Spleen (tissue), 11 donors: ENCODE measurements around the gene LBR. TPM values are rescaled to one million over a fixed set of nuclear protein-coding genes. Genes with fewer than 3 reads are reported as not detected.

Source experiments
- DNase-seq: peaks from one replicate; pipeline ENCODE4 v3.0.0-alpha.2; 2020
- H3K27ac ChIP-seq, 8 donors: fragments of 200-600 bp; sonication (generic) in 7 of 8; 1 replicate in 4 of 8; 2 replicates in 4 of 8; pipeline versions ENCODE4 v1.5.0 to v1.8.0; 2016 to 2021; ENCODE audit warnings: inconsistent platforms in 4 of 8, mild to moderate bottlenecking in 4 of 8, moderate library complexity in 1 of 8
- H3K27me3 ChIP-seq, 7 donors: fragments of 200-600 bp; sonication (generic) in 6 of 7; replicated peaks in 1 of 7; 1 replicate in 4 of 7; 2 replicates in 3 of 7; pipeline versions ENCODE4 v1.5.0 to v1.8.0; 2016 to 2021; ENCODE audit warnings: inconsistent platforms in 3 of 7, mild to moderate bottlenecking in 1 of 7
- H3K36me3 ChIP-seq, 6 donors: fragments of 200-600 bp; sonication (generic) in 5 of 6; 1 replicate in 4 of 6; 2 replicates in 2 of 6; pipeline versions ENCODE4 v1.5.0 to v1.8.0; 2016 to 2021; ENCODE audit warnings: inconsistent platforms in 2 of 6
- H3K4me1 ChIP-seq, 6 donors: fragments of 200-600 bp; sonication (generic) in 5 of 6; 1 replicate in 3 of 6; 2 replicates in 3 of 6; pipeline versions ENCODE4 v1.5.0 to v1.8.0; 2016 to 2021; ENCODE audit warnings: inconsistent platforms in 3 of 6
- H3K4me3 ChIP-seq, 8 donors: fragments of 200-600 bp; sonication (generic) in 7 of 8; 1 replicate in 4 of 8; 2 replicates in 4 of 8; pipeline versions ENCODE4 v1.5.0 to v1.8.0; 2016 to 2021; ENCODE audit warnings: inconsistent platforms in 4 of 8, mild to moderate bottlenecking in 4 of 8, moderate library complexity in 2 of 8
- H3K9me3 ChIP-seq, 8 donors: fragments of 200-600 bp; sonication (generic) in 7 of 8; 1 replicate in 4 of 8; 2 replicates in 4 of 8; pipeline versions ENCODE4 v1.5.0 to v1.8.0; 2016 to 2021; ENCODE audit warnings: inconsistent platforms in 4 of 8
- CTCF ChIP-seq, 11 experiments: fragments of 200-600 bp in 7 of 11; fragments of 450-650 bp in 4 of 11; sonication (generic) in 4 of 11; IDR thresholded peaks in 8 of 11; conservative IDR thresholded peaks in 3 of 11; 1 replicate in 7 of 11; 2 replicates in 4 of 11; pipeline versions ENCODE4 v1.4.0 to v1.8.0; 2016 to 2021; ENCODE audit warnings: antibody characterized with exemption in 11 of 11, inconsistent platforms in 4 of 11, mild to moderate bottlenecking in 1 of 11
- POLR2A ChIP-seq, 3 donors: fragments of 450-650 bp; IDR thresholded peaks; one replicate each; pipeline ENCODE4 v1.5.1; 2017; ENCODE audit warnings: antibody characterized with exemption in 3 of 3, mild to moderate bottlenecking in 1 of 3
- POLR2AphosphoS5 ChIP-seq, 3 donors: sonication (generic); formaldehyde crosslinking; IDR thresholded peaks; one replicate each; pipeline ENCODE4 v1.5.1; 2017; ENCODE audit warnings: antibody characterized with exemption in 3 of 3
- WGBS, 5 donors: extraction: QIAGEN DNeasy Blood & Tissue Kit in 3 of 5; methylation state at CpG; one replicate each; pipeline versions ENCODE4 v1.1.5 to v1.1.7; 2013 to 2018; 5-methylcytosine and 5-hydroxymethylcytosine counted together
- intact Hi-C: fragments of 100-400 bp; cut with DNase I; formaldehyde crosslinking; loops from one replicate; pipeline ENCODE4 v1.15.0; 2023; ENCODE audit warnings: low total_unique reads
- polyA plus RNA-seq, 3 donors: library from polyadenylated mRNA; stranded (reverse); fragments of 200-250 nt; gene quantifications; one replicate each; pipeline ENCODE4 v1.2.1, GENCODE V29; 2013
- total RNA-seq, 7 donors: library from RNA; depleted of rRNA in 3 of 7; stranded (reverse); fragments of >200 nt in 3 of 7; fragmentation: NEBNext Ultra II Directional in 4 of 7; extraction: Animal tissue kit (Norgen Biotek cat#: 25700) in 4 of 7; gene quantifications; one replicate each; pipeline versions ENCODE4 v1.1.0 to v1.2.1, GENCODE V29; 2016 to 2021
- donor health status: healthy with polysubstance abuse.
- donor health status: DM: no; HTN: no; CAD: no; lungs with moderate emphysema.
- donor health status: DM: no; HTN: no; CAD: no.
- donor health status: Bipolar disorder and iron deficiency.
- donor health status: healthy.
- donor health status: DM: no; HTN: no; CAD: no.
- donor health status: DM: yes; HTN: yes; CAD: no.

Gene LBR
- total and polyA plus RNA-seq, 10 donors: 20.8 to 157 (median 87.9) TPM

GRCh38 chr1:225366018-225366417 is 61.8 kb downstream of the LBR start:
- no peak for DNase-seq
- intact Hi-C loops: no loop called here
- no peak overlapping the region for H3K4me3 ChIP-seq
- H3K4me1 ChIP-seq: no peaks in the 10 kb centered on the region
- TF ChIP-seq CTCF (IDR thresholded peaks at IDR 0.05 in 8 of 11, conservative IDR thresholded peaks at IDR 0.05 in 3 of 11) (no peak), POLR2A (IDR thresholded peaks at IDR 0.05) (no peak), POLR2AphosphoS5 (IDR thresholded peaks at IDR 0.05) (no peak)
- H3K9me3 ChIP-seq: no peaks in the 10 kb centered on the region
- no peaks in the 10 kb centered on the region for H3K36me3 ChIP-seq
- no peak overlapping the region for H3K27ac ChIP-seq
- H3K27me3 ChIP-seq: no peaks in the 10 kb centered on the region

- H3K4me1 ChIP-seq: no peaks in the 10 kb centered on the region
- 87 to 97% (median 91%) methylated on average over 6 of the region's 6 CpGs for WGBS, 5 donors
- TF ChIP-seq CTCF (IDR thresholded peaks at IDR 0.05 in 8 of 11, conservative IDR thresholded peaks at IDR 0.05 in 3 of 11) (no peak), POLR2A (IDR thresholded peaks at IDR 0.05) (no peak), POLR2AphosphoS5 (IDR thresholded peaks at IDR 0.05) (no peak)
- H3K36me3 ChIP-seq: no peaks in the 10 kb centered on the region
- H3K9me3 ChIP-seq: no peaks in the 10 kb centered on the region
- intact Hi-C loops: no loop called here
- no peak for DNase-seq
- no peak overlapping the region for H3K4me3 ChIP-seq
- no peaks in the 10 kb centered on the region for H3K27me3 ChIP-seq
- H3K27ac ChIP-seq: no peak overlapping the region
These were observed 63.4 kb downstream of the LBR start for GRCh38 chr1:225364439-225364838.

GRCh38 chr1:225362805-225363204 is 65.0 kb downstream of the LBR start:
- Histone ChIP-seq H3K27me3 (no peaks in the 10 kb centered on the region), H3K4me1 (no peaks in the 10 kb centered on the region), H3K27ac (no peak overlapping the region), H3K9me3 (no peaks in the 10 kb centered on the region), H3K36me3 (no peaks in the 10 kb centered on the region), H3K4me3 (no peak overlapping the region)
- no peak for DNase-seq
- no peak for TF ChIP-seq CTCF (IDR thresholded peaks at IDR 0.05 in 8 of 11, conservative IDR thresholded peaks at IDR 0.05 in 3 of 11)
- TF ChIP-seq POLR2A (IDR thresholded peaks at IDR 0.05): no peak
- no peak for TF ChIP-seq POLR2AphosphoS5 (IDR thresholded peaks at IDR 0.05)
- intact Hi-C loops: no loop called here

GRCh38 chr1:225361176-225361575 is 66.7 kb downstream of the LBR start:
- intact Hi-C loops: no loop called here
- Histone ChIP-seq H3K27ac (no peak overlapping the region), H3K36me3 (no peaks in the 10 kb centered on the region), H3K4me3 (no peak overlapping the region), H3K9me3 (no peaks in the 10 kb centered on the region), H3K27me3 (no peaks in the 10 kb centered on the region), H3K4me1 (no peaks in the 10 kb centered on the region)
- TF ChIP-seq POLR2AphosphoS5 (IDR thresholded peaks at IDR 0.05) (no peak), POLR2A (IDR thresholded peaks at IDR 0.05) (no peak), CTCF (IDR thresholded peaks at IDR 0.05 in 8 of 11, conservative IDR thresholded peaks at IDR 0.05 in 3 of 11) (no peak)
- 90 to 100% (median 92%) methylated on average over 1 of the region's 1 CpG for WGBS, 5 donors
- no peak for DNase-seq
